Measurements from ENCODE around the gene FGF8.
A peak's percentile ranks its signal among the peaks of the same experiment; 100 is the strongest.

FGF8 gene

DNA sequence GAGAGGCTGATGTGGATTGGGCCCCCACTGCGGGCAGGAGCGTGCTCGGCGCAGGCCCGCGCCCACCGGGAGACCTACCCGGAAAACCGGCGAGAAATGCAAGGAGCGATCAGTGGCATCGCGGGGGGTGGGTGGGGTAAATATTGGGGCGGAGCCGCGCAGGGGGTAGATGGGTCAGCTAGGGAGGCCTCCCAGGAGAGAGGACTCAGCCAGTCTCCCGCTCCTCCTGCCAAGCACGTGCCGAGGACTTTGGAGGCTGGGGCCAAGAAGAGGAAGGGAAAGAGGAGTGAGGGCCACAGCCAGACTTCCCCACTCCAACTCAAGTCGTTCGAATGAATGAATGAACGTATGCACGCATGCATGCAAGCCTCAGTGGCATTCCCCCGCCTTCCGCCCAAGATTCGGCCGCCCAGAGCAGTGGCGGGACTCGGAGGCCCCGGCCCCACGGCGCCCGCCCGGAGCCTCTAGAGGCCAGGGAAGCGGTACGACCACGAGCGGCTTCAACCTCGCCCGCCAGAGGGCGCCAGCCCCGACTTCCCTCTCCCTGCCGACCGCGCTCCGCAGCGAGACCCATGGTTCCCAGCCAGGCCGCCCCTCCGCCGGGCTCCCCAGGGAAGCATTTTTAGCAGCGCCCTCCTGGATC is 3.8 kb upstream of the FGF8 start:
- Histone ChIP-seq H3K4me1 (ENCODE audit: control insufficient read depth, low read length) (peaks cover 57% of the 10 kb centered on the region), H4K20me1 (ENCODE audit: control insufficient read depth, insufficient read depth, low read depth, low read length) (no peaks in the 10 kb centered on the region), H3K9me2 (replicated peaks; ENCODE audit: control insufficient read depth, low read length) (no peaks in the 10 kb centered on the region), H3K36me3 (ENCODE audit: control insufficient read depth, low read length) (peaks cover 35% of the 10 kb centered on the region), H3K9me3 (ENCODE audit: control insufficient read depth, insufficient read depth, low read length) (no peaks in the 10 kb centered on the region), H3K27me3 (ENCODE audit: control insufficient read depth, low read length) (peaks cover 21% of the 10 kb centered on the region), H3F3A (ENCODE audit: control insufficient read depth, insufficient read depth) (peaks cover 14% of the 10 kb centered on the region), H3K4me2 (ENCODE audit: low read length) (peak overlapping the region; percentile 97), H3K4me3 (ENCODE audit: low read length) (peak overlapping the region; percentile 75), H3K79me2 (ENCODE audit: control insufficient read depth, low read length) (peaks cover 24% of the 10 kb centered on the region), H3K27ac (ENCODE audit: low read depth, low read length) (peak overlapping the region; percentile 50)
- TF ChIP-seq, protein P1, sequence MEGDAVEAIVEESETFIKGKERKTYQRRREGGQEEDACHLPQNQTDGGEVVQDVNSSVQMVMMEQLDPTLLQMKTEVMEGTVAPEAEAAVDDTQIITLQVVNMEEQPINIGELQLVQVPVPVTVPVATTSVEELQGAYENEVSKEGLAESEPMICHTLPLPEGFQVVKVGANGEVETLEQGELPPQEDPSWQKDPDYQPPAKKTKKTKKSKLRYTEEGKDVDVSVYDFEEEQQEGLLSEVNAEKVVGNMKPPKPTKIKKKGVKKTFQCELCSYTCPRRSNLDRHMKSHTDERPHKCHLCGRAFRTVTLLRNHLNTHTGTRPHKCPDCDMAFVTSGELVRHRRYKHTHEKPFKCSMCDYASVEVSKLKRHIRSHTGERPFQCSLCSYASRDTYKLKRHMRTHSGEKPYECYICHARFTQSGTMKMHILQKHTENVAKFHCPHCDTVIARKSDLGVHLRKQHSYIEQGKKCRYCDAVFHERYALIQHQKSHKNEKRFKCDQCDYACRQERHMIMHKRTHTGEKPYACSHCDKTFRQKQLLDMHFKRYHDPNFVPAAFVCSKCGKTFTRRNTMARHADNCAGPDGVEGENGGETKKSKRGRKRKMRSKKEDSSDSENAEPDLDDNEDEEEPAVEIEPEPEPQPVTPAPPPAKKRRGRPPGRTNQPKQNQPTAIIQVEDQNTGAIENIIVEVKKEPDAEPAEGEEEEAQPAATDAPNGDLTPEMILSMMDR (IDR thresholded peaks at IDR 0.05; ENCODE audit: low read depth, low read length, poor library complexity, severe bottlenecking): peak; percentile 77
- no peak for TF ChIP-seq EZH2phosphoT487 (IDR thresholded peaks at IDR 0.05; ENCODE audit: borderline replicate concordance, low read length)

DNA sequence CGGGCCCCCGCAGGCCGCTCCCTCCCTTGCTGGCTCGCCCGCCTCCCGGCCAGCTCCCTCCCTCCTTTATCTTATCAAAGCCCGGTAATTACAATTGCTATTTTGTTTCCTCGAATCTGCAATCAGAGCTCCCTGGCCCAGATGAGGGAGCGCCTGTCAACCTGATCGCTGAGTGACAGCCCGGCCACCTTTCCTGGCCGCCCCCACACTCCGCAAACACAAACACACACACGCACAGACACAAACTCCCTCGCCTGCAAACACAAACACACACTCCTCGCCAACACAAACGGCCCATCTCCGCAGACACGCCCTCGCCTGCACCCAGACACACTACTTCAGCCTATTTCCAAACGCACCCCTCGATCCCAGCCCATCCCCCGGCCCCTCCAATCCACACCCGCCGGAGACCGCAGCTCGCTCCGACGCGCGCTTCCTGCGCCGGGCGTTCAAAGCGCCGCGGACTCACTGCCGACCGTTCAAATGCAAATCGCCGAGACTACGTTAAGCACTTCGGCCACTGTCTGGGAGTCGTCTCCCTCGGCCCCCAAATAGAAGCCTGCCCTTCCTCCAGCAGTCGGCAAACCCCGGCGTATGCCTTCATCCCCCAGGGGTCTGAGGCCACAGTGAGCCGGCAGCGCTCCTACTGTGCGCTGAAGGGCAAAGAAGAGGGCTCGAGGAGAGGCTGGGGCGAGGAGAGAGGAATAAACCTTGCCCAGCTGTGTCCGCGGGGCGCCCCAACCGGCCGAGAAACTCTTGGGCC is 3.0 kb upstream of the FGF8 start:
- 0 out of 2 replicates have a peak, but pooled peaks have one; percentile 67 for TF ChIP-seq EZH2phosphoT487 (IDR thresholded peaks at IDR 0.05; ENCODE audit: borderline replicate concordance, low read length)
- TF ChIP-seq, protein P1 (IDR thresholded peaks at IDR 0.05; ENCODE audit: low read depth, low read length, poor library complexity, severe bottlenecking): no peak
- peak overlapping the region; percentile 97 for H3K4me2 ChIP-seq (ENCODE audit: low read length)
- peaks cover 28% of the 10 kb centered on the region for H3K36me3 ChIP-seq (ENCODE audit: control insufficient read depth, low read length)
- H3K9me3 ChIP-seq (ENCODE audit: control insufficient read depth, insufficient read depth, low read length): no peaks in the 10 kb centered on the region
- peak overlapping the region; percentile 50 for H3K27ac ChIP-seq (ENCODE audit: low read depth, low read length)
- H3K79me2 ChIP-seq (ENCODE audit: control insufficient read depth, low read length): peaks cover 24% of the 10 kb centered on the region
- peaks cover 54% of the 10 kb centered on the region for H3K4me1 ChIP-seq (ENCODE audit: control insufficient read depth, low read length)
- H3K27me3 ChIP-seq (ENCODE audit: control insufficient read depth, low read length): peaks cover 28% of the 10 kb centered on the region
- no peaks in the 10 kb centered on the region for H4K20me1 ChIP-seq (ENCODE audit: control insufficient read depth, insufficient read depth, low read depth, low read length)
- peak overlapping the region; percentile 75 for H3K4me3 ChIP-seq (ENCODE audit: low read length)
- no peaks in the 10 kb centered on the region for H3K9me2 ChIP-seq (replicated peaks; ENCODE audit: control insufficient read depth, low read length)
- peaks cover 8% of the 10 kb centered on the region for H3F3A ChIP-seq (ENCODE audit: control insufficient read depth, insufficient read depth)

DNA sequence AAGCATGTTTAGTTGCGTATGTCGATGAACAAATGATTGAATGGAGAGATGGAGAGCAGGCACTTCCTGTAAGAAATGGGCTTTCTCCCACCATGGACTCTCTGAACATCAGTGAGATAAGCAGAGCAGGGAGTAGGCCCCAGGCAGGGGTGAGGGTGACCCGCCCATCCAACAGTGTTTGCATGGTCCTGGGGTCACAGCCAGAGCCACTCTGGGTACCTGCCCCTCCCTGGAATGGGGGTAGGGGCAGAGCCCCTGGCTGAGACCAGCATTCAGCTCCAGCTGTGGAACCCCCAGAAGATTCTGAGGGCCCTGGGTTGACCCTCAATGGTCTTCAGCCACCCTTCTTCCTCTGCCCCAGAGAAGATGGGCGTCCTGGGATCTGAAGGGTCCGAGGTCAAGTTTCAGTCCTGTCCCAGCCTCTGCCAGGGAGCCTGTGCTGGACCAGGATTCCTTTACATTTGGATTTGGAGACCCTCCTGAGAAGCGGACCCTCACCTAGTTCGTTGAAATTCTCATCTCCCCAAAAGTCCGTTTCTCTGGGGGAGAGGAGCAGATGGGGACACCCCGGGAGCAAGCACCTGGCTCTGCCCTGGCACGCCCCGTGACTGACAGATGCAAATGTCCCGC is 2.4 kb upstream of the FGF8 start:
- H3K9me3 ChIP-seq (ENCODE audit: control insufficient read depth, insufficient read depth, low read length): no peaks in the 10 kb centered on the region
- H3F3A ChIP-seq (ENCODE audit: control insufficient read depth, insufficient read depth): peaks cover 8% of the 10 kb centered on the region
- H4K20me1 ChIP-seq (ENCODE audit: control insufficient read depth, insufficient read depth, low read depth, low read length): no peaks in the 10 kb centered on the region
- no peak for TF ChIP-seq EZH2phosphoT487 (IDR thresholded peaks at IDR 0.05; ENCODE audit: borderline replicate concordance, low read length)
- TF ChIP-seq, protein P1 (IDR thresholded peaks at IDR 0.05; ENCODE audit: low read depth, low read length, poor library complexity, severe bottlenecking): no peak
- H3K4me2 ChIP-seq (ENCODE audit: low read length): peak overlapping the region; percentile 97
- H3K9me2 ChIP-seq (replicated peaks; ENCODE audit: control insufficient read depth, low read length): no peaks in the 10 kb centered on the region
- no peak overlapping the region for H3K27ac ChIP-seq (ENCODE audit: low read depth, low read length)
- H3K4me3 ChIP-seq (ENCODE audit: low read length): peak overlapping the region; percentile 75
- peaks cover 35% of the 10 kb centered on the region for H3K27me3 ChIP-seq (ENCODE audit: control insufficient read depth, low read length)
- H3K4me1 ChIP-seq (ENCODE audit: control insufficient read depth, low read length): peaks cover 48% of the 10 kb centered on the region
- H3K36me3 ChIP-seq (ENCODE audit: control insufficient read depth, low read length): peaks cover 23% of the 10 kb centered on the region
- peaks cover 20% of the 10 kb centered on the region for H3K79me2 ChIP-seq (ENCODE audit: control insufficient read depth, low read length)
